Amniotic stem cell (primary cell): ENCODE data around the gene KMT2D.

Experiments used
- DNase-seq: peaks from one replicate; lab custom pipeline; 2025; lab: John Stamatoyannopoulos, UW

Gene KMT2D

DNA sequence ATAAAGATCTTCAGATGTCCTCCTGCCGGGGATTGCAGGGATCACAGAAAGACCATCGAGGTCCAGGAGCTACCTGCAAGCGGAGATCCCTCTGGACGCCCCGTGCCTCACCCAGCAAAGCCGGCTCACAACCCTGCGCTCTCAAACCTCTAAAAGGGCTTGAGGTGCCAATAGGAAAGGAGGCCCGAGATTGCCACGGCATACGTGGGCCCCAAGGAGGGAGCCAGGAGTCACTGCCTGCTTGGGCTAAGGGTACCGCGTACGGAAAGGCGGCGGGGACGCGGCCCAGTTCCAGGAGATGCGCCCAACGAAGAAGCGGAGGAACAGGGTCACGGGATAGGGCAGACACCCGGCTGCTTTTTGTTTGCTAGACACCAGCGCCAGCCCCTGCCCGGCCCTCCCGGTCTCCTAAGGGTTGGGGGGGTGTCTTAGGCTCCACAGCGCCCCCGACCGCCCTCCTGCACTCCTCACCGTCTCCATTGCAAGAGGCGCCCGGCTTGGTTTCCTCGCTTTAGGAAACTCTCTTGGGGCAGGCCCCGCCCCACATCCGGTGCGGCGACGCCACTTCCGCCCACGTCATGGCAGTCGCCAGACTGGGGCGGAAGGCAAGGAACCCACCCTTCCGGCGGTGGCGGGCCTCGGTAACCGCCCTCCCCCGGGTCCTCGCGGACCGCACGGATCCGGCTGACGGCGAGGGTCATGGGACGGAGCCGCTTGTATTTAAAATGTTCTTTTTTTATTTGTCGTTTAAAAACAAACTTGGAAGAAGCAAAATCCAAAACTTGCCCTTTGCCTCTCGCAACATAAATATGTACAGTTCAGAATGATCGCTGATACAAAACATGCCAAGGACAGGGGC is 42.1 kb downstream of the KMT2D start, which contains the start of gene PRKAG1:
PRKAG1 (minus strand) TSS at position 516 of the 859 bp plus-strand sequence; CDS start at position 480, 36 bp downstream.
- DNase-seq: peak; percentile 87

DNA sequence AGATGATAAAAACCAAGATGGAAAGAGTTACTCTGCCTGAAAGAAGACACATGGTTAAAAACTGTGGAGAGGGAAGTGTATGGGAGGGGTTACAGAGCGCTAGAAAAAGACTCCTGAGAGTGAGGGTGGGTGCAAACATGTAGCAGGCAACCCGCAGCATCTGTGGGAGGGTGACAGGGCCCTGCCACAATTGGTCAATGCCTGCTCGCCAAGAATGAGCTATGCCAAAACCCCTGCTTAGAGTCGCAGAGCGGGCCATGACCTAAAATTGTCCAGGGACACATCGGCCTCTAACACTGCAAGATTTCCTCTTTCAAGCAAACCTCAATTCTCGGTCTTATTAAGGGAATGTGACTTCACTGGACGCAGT is 42.7 kb downstream of the KMT2D start:
- no peak for DNase-seq

DNA sequence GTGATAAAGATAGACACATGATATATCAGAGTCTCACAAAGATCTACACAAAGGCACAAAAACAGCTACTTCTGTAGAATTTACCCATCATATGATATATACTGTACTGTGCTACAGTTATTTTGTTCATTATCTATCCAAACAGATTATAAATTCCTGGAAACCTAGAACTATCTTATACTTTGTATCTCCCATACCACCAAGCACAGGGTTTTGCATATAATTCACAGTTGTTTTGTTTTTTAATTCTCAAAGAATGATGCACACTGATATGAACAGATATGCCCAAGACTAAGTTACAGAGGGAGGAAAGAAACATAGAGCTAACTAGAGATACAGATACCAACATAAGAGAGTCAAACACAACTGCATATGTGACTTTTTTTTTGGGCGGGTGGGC is 45.4 kb downstream of the KMT2D start:
- no peak for DNase-seq

DNA sequence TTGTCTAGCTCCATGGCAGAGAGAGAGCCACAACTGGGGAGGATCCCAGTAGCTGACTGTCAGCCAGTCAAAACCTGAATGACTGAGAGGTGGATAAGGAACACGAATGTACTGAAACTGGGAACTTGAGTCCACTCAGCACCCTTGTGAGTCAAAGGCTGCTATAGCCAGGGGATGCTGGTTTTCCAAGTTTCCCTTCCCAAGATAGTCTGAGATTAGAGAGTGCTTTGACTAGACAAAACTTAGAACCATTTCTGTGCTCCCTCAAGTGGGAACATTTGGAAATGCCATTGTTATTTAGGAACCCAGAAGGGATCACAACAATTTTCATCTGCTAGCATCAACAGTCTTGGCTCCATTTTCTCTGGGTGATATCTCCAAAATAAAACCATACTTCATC is 46.0 kb downstream of the KMT2D start:
- DNase-seq: no peak

DNA sequence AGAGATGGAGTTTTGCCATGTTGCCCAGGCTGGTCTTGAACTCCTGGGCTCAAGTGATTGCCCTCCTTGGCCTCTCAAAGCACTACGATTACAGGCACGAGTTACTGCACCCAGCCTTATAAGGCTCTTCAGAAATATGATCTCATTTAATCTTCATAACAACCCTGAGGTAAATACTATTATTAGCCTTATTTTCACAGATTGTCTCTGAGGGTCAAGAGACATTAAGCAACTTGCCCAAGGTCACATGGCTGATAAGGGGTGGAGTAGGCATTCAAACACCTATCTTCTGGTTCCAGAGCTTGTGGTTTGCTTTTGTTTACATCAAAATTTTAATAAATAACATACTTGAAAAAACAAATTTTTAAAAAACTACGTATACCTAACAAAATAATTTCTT is 47.2 kb downstream of the KMT2D start:
- no peak for DNase-seq

DNA sequence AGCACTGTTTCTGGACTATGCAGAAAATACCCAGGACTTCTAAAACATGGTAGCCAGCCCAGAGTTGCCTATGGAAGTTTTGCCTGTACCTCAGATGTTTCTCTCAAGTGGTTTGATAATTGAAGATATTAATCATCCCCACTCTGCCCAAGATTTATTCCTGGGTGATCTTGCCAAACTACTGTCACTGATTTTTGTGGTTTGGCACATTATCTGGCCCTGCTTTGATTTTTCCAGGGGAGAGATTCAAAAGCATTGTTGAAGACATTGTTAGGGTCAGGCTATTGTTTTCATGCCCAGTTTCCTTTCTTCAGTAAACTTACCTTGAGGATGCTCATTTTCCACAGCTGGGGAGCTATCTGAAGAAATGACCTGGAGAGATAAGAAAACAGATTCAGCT is 47.9 kb downstream of the KMT2D start:
- DNase-seq: no peak
